WTC11 (cell line): ENCODE results near the gene PTPRG.

ENCODE experiments used
- CREB1 ChIP-seq: sonication (generic); formaldehyde crosslinking; IDR thresholded peaks from 2 replicates; pipeline ENCODE4 v1.8.0; 2023; ENCODE audit warnings: mild to moderate bottlenecking, missing genetic modification reagents
- ESRRA ChIP-seq: sonication (generic); formaldehyde crosslinking; IDR thresholded peaks from 2 replicates; pipeline ENCODE4 v1.8.1; 2022; ENCODE audit warnings: mild to moderate bottlenecking, missing genetic modification reagents, borderline replicate concordance
- TEAD1 ChIP-seq: sonication (generic); formaldehyde crosslinking; IDR thresholded peaks from 2 replicates; pipeline ENCODE4 v1.8.0; 2022; ENCODE audit warnings: mild to moderate bottlenecking, missing genetic modification reagents
- TEAD4 ChIP-seq: sonication (generic); formaldehyde crosslinking; IDR thresholded peaks from 2 replicates; pipeline ENCODE4 v1.8.0; 2022; ENCODE audit warnings: mild to moderate bottlenecking, missing genetic modification reagents
- TF ChIP-seq, protein P1 (sequence below): sonication (generic); formaldehyde crosslinking; conservative IDR thresholded peaks from 2 replicates; pipeline ENCODE4 v1.8.1; 2022; ENCODE audit warnings: mild to moderate bottlenecking, missing genetic modification reagents
- TF ChIP-seq, protein P2 (sequence below): fragments of 200-600 bp; IDR thresholded peaks from 2 replicates; pipeline ENCODE4 v1.8.0; 2022; ENCODE audit warnings: antibody characterized with exemption

DNA sequence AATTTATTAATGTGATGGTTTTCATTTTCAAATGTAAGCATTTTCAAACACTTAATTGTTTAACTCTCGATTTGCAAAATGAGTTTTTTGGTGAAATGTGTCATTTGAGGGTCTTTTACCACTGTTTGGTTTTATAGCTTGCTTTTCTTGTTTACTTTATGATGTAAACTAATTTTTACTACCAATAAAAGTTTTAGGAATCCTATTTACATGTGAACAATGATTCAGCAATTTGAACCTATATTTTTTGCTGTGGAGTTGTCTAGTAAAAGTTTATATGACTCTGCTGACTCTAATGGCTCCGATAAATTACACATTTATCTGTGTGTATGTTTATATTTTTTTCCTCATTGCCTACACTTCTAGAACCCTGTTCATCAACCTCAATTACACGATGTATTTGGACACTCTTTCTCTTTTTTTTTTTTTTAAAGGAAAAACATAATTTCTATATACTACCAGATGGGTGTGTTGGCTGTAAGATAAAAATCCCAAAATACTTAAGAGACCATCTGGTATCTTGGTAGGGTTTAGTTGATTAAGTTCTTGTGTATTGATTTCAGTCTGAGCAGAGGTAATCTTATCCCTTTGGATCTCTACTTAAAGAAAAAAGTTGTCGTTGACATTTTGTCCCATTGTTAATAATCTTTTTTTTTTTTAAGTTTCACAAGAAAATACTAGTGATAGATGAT is 89.5 kb downstream of the PTPRG start:
- no peak for TF ChIP-seq TEAD1 (CRISPR knock-in tag)
- TF ChIP-seq, protein P1, sequence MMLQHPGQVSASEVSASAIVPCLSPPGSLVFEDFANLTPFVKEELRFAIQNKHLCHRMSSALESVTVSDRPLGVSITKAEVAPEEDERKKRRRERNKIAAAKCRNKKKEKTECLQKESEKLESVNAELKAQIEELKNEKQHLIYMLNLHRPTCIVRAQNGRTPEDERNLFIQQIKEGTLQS (CRISPR knock-in tag) = no peak
- TF ChIP-seq, protein P2, sequence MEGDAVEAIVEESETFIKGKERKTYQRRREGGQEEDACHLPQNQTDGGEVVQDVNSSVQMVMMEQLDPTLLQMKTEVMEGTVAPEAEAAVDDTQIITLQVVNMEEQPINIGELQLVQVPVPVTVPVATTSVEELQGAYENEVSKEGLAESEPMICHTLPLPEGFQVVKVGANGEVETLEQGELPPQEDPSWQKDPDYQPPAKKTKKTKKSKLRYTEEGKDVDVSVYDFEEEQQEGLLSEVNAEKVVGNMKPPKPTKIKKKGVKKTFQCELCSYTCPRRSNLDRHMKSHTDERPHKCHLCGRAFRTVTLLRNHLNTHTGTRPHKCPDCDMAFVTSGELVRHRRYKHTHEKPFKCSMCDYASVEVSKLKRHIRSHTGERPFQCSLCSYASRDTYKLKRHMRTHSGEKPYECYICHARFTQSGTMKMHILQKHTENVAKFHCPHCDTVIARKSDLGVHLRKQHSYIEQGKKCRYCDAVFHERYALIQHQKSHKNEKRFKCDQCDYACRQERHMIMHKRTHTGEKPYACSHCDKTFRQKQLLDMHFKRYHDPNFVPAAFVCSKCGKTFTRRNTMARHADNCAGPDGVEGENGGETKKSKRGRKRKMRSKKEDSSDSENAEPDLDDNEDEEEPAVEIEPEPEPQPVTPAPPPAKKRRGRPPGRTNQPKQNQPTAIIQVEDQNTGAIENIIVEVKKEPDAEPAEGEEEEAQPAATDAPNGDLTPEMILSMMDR = no peak
- TF ChIP-seq ESRRA (CRISPR knock-in tag) = no peak
- TF ChIP-seq CREB1 (CRISPR knock-in tag) = no peak
- TF ChIP-seq TEAD4 (CRISPR knock-in tag) = no peak
